NT2/D1 (cell line): ENCODE measurements around the gene GM2A.

Experiments used
- DNase-seq: peaks from one replicate; pipeline ENCODE4 v3.0.0-alpha.2; 2011; ENCODE audit warnings: low read depth, low spot score
- H3K27me3 ChIP-seq: 2 replicates; pipeline ENCODE4 v1.6.0; 2011; ENCODE audit warnings: mild to moderate bottlenecking; ENCODE audit not compliant: insufficient read length, insufficient read depth
- H3K36me3 ChIP-seq: 2 replicates; pipeline ENCODE4 v1.6.1; 2011; ENCODE audit warnings: mild to moderate bottlenecking, low read length, mixed read lengths; ENCODE audit not compliant: insufficient read depth, insufficient read length
- H3K4me1 ChIP-seq: 2 replicates; pipeline ENCODE4 v1.5.1; 2011; ENCODE audit not compliant: insufficient read depth, insufficient read length
- H3K4me3 ChIP-seq: 2 replicates; pipeline ENCODE4 v1.5.1; 2011; ENCODE audit warnings: low read depth; ENCODE audit not compliant: insufficient read length
- H3K9ac ChIP-seq: 2 replicates; pipeline ENCODE4 v1.6.0; 2011; ENCODE audit warnings: low read depth; ENCODE audit not compliant: insufficient read length
- H3K9me3 ChIP-seq: 2 replicates; pipeline ENCODE4 v1.5.1; 2011; ENCODE audit warnings: mild to moderate bottlenecking, low read length; ENCODE audit not compliant: insufficient read depth
- SUZ12 ChIP-seq: IDR thresholded peaks from 2 replicates; pipeline ENCODE4 v1.6.1; 2011; ENCODE audit not compliant: insufficient read length, insufficient read depth; ENCODE audit errors: extremely low read depth
- YY1 ChIP-seq: IDR thresholded peaks from 2 replicates; pipeline ENCODE4 v1.6.1; 2011; ENCODE audit not compliant: insufficient read length, insufficient read depth
- ZNF274 ChIP-seq: IDR thresholded peaks from 2 replicates; pipeline ENCODE4 v1.6.1; 2011; ENCODE audit warnings: mild to moderate bottlenecking, low read depth, low read length

The GM2A gene

DNA sequence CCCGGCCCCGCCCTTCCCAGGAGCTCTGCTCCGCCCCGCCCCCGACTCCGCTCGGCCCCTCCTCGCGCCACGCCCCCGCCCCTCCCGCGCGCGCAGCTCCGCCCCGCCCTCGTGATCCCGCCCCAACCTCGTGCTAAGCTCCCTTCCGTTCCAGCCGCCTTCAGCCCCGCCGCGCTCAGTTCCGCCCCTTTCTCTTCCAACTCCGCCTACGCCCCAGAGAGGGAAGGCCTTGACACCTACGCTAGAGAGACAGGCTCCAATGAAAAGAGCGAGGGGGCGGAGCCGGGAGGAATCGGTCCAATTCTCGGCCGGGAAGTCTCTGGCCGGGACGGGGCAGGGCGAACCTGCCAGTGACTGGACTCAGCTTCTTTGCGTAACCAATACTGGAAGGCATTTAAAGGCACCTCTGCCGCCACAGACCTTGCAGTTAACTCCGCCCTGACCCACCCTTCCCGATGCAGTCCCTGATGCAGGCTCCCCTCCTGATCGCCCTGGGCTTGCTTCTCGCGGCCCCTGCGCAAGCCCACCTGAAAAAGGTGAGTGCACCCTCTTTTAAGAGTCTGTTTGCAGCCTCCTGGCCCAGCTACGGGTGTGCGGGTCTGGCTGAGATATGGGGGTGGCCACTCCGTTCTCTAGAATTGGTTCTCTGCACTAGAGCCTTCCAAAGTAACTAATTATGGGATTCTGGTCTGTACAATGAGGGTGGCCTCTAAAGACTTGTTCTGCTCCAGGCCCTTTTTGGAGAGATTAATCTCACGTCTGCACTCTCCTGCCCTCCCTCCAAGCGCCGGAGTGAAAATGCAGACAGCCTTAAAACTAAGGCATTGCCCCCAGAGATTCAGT is at the start of gene GM2A:
Gene GM2A, plus strand, starts transcription at position 424 of the 843 bp plus-strand sequence. Its CDS starts 32 bp downstream, at position 456.
- Histone ChIP-seq H3K4me3 (peak within 1 kb of the TSS; percentile 82), H3K9ac (peak within 1 kb of the TSS; percentile 66), H3K36me3 (no peaks in the 10 kb centered on the region), H3K9me3 (no peaks in the 10 kb centered on the region), H3K4me1 (peaks cover 4% of the 10 kb centered on the region), H3K27me3 (no peaks in the 10 kb centered on the region)
- peak; percentile 97 for DNase-seq
- TF ChIP-seq YY1: no peak
- TF ChIP-seq SUZ12: no peak

DNA sequence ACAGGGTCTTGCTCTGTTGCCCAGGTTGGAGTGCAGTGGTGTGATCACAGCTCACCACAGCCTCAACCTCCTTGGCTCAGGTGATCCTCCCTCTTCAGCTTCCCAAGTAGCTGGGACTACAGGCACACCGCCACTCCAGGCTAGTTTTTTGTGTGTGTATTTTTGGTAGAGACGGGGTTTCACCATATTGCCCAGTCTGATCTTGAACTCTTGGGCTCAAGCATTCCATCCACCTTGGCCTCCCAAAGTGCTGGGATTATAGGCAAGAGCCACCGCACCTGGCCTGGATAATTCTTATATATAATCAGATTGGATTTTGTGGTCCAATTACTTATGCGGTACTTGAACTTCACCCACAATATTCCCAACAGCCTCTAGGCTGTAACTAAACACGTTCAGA is 48.9 kb upstream of the GM2A start:
- Histone ChIP-seq H3K4me3 (no peak overlapping the region), H3K4me1 (peaks cover 4% of the 10 kb centered on the region), H3K27me3 (no peaks in the 10 kb centered on the region), H3K9me3 (no peaks in the 10 kb centered on the region), H3K36me3 (no peaks in the 10 kb centered on the region), H3K9ac (no peak overlapping the region)
- DNase-seq: no peak
- TF ChIP-seq ZNF274 (no peak), YY1 (no peak), SUZ12 (no peak)

- H3K27me3 ChIP-seq: no peaks in the 10 kb centered on the region
- no peak for DNase-seq
- H3K4me3 ChIP-seq: no peak overlapping the region
- H3K4me1 ChIP-seq: peaks cover 4% of the 10 kb centered on the region
- no peaks in the 10 kb centered on the region for H3K36me3 ChIP-seq
- H3K9me3 ChIP-seq: no peaks in the 10 kb centered on the region
- TF ChIP-seq SUZ12 (no peak), YY1 (no peak), ZNF274 (no peak)
- H3K9ac ChIP-seq: no peak overlapping the region
Observed at GRCh38 chr5:151205411-151205810, 47.6 kb upstream of the GM2A start.

DNA sequence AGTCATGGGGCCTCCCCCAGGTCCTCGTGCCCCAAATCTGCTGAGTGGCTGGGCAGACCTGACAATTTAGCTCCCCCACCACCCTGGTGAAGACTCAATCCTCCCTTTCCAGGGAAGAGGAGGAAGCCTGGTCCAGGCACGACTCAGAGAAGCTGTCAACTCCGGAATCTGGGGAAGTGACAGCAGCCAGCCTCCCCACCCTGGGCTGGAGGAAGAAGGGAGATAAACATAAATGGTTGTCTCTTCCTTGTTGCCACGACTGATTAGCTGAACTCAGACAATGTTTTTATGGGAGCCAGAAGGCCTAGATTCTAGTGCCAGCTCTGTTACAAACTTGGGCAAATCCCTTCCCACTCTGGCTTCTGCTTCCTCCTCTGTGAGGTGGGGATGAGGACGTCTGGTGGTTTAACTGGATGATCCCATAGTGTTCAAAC is 44.5 kb upstream of the GM2A start:
- no peaks in the 10 kb centered on the region for H3K36me3 ChIP-seq
- no peak overlapping the region for H3K4me3 ChIP-seq
- H3K27me3 ChIP-seq: no peaks in the 10 kb centered on the region
- no peaks in the 10 kb centered on the region for H3K9me3 ChIP-seq
- no peak for DNase-seq
- peaks cover 4% of the 10 kb centered on the region for H3K4me1 ChIP-seq
- TF ChIP-seq SUZ12: no peak
- no peak for TF ChIP-seq ZNF274
- TF ChIP-seq YY1: no peak
- H3K9ac ChIP-seq: no peak overlapping the region

DNA sequence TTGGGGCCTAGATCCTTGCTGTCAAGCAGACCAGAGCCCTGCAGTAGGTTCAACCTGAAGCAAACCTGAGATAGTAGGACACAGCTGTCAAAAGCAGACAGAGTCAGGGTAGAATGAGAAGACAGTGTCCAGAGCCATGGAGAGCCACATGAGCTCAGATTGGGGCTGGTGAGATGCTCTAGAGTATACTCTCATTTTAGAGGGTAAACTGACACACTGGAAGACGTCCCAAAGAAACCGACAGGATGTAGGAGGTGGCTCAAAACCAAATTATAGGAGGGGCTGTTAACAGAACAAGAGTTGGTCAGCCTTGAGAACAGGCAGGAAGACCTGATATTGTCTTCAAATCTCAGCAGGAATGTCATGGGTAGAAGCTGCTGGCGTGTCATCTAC is 40.6 kb upstream of the GM2A start:
- Histone ChIP-seq H3K9me3 (no peaks in the 10 kb centered on the region), H3K4me1 (no peaks in the 10 kb centered on the region), H3K27me3 (no peaks in the 10 kb centered on the region), H3K9ac (no peak overlapping the region), H3K4me3 (no peak overlapping the region), H3K36me3 (no peaks in the 10 kb centered on the region)
- TF ChIP-seq ZNF274 (no peak), YY1 (no peak), SUZ12 (no peak)
- DNase-seq: no peak

DNA sequence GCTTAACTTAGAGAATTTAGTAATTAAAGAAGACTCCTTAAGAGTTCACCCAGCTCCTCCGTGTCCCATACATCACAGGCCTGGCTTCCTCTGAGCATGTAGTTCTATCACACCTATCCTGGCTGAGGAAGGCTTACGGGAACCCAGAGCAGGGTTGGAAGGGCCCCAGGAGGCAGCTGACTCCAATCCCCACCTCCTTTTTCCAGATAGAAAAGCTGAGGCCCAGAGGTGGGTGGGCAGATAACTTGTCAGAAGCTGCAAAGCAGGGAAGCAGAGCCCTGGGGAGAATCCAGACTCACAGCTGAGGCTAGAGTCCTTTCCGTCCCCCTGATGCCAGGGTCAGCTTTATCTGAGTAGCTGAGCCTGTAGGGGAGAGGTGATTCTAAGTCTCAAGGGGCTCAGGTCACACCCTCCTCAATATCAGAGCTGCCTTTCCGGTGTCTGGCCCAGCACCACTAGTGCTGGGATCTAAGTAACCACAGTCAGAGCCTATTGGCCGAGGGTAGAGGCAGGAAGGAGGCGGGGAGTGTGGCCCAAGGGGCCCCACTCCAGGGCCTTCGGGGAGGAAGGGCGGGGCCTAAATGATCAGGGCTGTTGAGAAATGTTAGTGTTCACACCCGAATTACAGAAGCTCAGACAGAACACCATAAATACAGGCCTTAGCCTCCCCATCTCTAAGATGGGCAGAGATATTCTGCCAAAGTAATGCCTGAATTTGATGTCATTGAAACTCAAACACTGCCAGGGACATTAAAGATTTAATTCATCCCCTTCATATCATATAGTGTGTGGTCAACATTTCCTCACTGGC is 39.0 kb upstream of the GM2A start:
- H3K9me3 ChIP-seq: no peaks in the 10 kb centered on the region
- no peaks in the 10 kb centered on the region for H3K27me3 ChIP-seq
- no peak for DNase-seq
- no peak for TF ChIP-seq YY1
- no peak for TF ChIP-seq ZNF274
- TF ChIP-seq SUZ12: no peak
- no peak overlapping the region for H3K9ac ChIP-seq
- H3K36me3 ChIP-seq: no peaks in the 10 kb centered on the region
- H3K4me3 ChIP-seq: no peak overlapping the region
- no peaks in the 10 kb centered on the region for H3K4me1 ChIP-seq

GRCh38 chr5:151214614-151215545 is 38.1 kb upstream of the GM2A start:
- no peak overlapping the region for H3K9ac ChIP-seq
- no peak for DNase-seq
- no peak for TF ChIP-seq YY1
- TF ChIP-seq SUZ12: no peak
- TF ChIP-seq ZNF274: no peak
- H3K9me3 ChIP-seq: no peaks in the 10 kb centered on the region
- no peaks in the 10 kb centered on the region for H3K27me3 ChIP-seq
- no peak overlapping the region for H3K4me3 ChIP-seq
- H3K4me1 ChIP-seq: no peaks in the 10 kb centered on the region
- H3K36me3 ChIP-seq: no peaks in the 10 kb centered on the region
